Loucy (cell line): ENCODE measurements around the gene MAK.

Experiments
- EZH2phosphoT487 ChIP-seq: fragments of 200-600 bp; IDR thresholded peaks from 2 replicates; pipeline ENCODE4 v1.6.1; 2018; ENCODE audit warnings: antibody characterized with exemption, mild to moderate bottlenecking, moderate library complexity, borderline replicate concordance
- TF ChIP-seq, protein P1 (sequence below): fragments of 200-600 bp; sonication (generic); conservative IDR thresholded peaks from 2 replicates; pipeline ENCODE4 v1.5.1; 2014; ENCODE audit warnings: mild to moderate bottlenecking, antibody characterized with exemption, low read length

- TF ChIP-seq, protein P1, sequence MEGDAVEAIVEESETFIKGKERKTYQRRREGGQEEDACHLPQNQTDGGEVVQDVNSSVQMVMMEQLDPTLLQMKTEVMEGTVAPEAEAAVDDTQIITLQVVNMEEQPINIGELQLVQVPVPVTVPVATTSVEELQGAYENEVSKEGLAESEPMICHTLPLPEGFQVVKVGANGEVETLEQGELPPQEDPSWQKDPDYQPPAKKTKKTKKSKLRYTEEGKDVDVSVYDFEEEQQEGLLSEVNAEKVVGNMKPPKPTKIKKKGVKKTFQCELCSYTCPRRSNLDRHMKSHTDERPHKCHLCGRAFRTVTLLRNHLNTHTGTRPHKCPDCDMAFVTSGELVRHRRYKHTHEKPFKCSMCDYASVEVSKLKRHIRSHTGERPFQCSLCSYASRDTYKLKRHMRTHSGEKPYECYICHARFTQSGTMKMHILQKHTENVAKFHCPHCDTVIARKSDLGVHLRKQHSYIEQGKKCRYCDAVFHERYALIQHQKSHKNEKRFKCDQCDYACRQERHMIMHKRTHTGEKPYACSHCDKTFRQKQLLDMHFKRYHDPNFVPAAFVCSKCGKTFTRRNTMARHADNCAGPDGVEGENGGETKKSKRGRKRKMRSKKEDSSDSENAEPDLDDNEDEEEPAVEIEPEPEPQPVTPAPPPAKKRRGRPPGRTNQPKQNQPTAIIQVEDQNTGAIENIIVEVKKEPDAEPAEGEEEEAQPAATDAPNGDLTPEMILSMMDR = no peak
- no peak for TF ChIP-seq EZH2phosphoT487
These were observed 39.5 kb upstream of the MAK start for GRCh38 chr6:10877871-10878270.
